Fibroblast of the aortic adventitia (primary cell): Measurements from ENCODE around the gene DRICH1. TPM values are rescaled to one million over a fixed set of nuclear protein-coding genes. Genes with fewer than 3 reads are reported as not detected.

Experiments used
- DNase-seq: peaks from one replicate; pipeline ENCODE4 v3.0.0-alpha.2; 2010; ENCODE audit warnings: low read depth
- H3K4me3 ChIP-seq: 2 replicates; pipeline ENCODE4 v1.5.1; 2011; ENCODE audit warnings: low read depth, mild to moderate bottlenecking, control low read depth, low read length, moderate library complexity
- CTCF ChIP-seq: IDR thresholded peaks from 2 replicates; pipeline ENCODE4 v1.5.1; 2011; ENCODE audit warnings: mild to moderate bottlenecking, low read length, control low read depth, inconsistent platforms; ENCODE audit not compliant: insufficient read depth
- total RNA-seq: library from RNA; depleted of rRNA; stranded (reverse); fragments of >200 nt; gene quantifications from 2 replicates; pipeline ENCODE4 v1.2.3, GENCODE V29; 2012; ENCODE audit warnings: low replicate concordance

Gene DRICH1
- total RNA-seq, 1 donor = 0.09 TPM

- DNase-seq = no peak
- no peak overlapping the region for H3K4me3 ChIP-seq
- no peak for TF ChIP-seq CTCF
Observed at GRCh38 chr22:23591846-23592245, 40.3 kb downstream of the DRICH1 start.

DNA sequence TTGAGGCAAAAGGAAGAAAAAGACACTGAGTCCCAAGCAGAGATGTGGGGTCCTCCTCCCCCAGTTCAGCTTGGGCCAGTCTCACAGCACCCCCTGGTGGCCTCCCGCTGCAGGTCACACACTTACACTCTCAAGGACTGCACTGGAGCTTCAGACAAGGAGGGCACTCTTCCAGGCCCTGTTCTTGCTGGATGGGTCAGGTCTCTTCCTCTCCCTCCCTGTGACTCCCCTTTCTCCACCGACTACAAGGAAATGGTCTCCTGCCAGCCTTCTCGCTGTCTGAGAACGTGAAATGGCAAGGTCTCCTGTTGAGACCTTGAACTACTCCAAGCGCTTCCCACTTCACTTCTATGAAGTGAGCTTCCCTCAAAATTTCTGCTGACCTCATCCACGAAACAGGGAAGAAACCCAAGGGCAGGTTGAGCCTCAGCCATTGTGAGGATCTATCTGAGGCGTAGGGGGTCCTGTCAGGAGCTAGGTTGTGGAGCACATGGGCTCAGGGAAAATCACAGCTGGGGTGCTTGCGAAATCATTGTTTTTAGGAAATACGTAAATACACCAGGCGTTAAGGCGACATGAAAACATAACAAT is 40.8 kb downstream of the DRICH1 start:
- H3K4me3 ChIP-seq = no peak overlapping the region
- TF ChIP-seq CTCF = peak; percentile 89
- peak; percentile 55 for DNase-seq

DNA sequence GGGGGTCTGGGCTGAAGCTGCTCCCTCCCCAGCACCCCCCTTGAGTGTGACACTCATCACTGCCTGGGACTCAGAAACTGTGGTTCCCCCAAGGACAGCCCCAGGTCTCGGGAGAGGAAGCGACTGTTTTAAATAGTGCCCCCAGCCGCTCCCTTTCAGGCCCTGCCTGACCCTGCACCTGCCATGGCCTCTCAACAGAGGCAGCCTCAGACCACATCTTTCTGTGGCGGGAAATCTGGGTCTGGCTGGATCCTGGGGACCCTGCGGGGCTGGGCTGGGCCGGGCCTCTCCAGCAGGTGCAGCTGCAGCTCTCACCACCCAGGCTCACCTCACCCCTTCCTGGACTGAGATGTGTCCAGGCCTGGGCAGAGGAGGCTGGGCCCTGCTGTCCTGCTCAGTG is 48.3 kb downstream of the DRICH1 start:
- TF ChIP-seq CTCF = no peak
- no peak for DNase-seq
- H3K4me3 ChIP-seq = no peak overlapping the region

DNA sequence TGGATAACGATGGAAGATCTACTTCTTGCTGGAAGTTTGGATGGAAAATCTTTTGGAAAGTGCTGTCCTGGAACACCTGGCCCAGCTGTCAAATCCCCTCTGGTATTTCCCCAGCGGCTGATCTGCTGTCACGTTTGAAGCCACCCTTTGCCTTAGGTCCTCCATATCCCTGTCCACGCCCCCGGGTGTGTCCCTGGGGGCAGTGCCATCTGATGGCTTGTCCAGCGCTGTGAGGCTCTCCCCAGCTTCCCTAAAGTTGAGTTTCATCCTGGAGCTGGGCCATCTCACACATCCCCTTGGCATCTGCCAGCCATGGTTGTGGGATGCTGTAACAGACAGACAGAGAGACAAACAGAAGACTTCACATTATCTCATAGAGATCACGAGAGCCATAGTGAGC is 49.0 kb downstream of the DRICH1 start:
- no peak for TF ChIP-seq CTCF

DNA sequence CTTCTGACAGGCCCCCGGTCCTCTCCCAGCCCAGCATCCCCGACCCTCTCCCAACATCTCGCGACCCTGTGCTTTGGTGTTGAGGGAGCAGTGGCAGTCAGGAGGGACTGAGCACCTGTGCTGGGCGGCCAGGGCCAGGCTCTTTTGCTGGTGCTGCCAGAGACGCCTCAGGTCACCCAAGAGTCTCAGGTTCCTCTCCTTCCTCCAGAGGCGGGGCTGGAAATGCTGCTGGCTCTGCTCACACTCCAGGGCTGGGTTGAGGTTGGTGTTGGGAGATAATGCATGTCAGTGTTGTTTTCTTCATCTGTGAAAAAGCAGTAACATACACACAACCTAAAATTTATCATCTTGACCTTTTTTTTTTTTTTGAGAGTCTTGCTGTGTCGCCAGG is 50.9 kb downstream of the DRICH1 start:
- no peak for TF ChIP-seq CTCF
- DNase-seq = no peak

More for the DNA sequence above, 49.0 kb downstream of the DRICH1 start:
- H3K4me3 ChIP-seq = no peak overlapping the region
- no peak for DNase-seq

GRCh38 chr22:23580576-23581259 is 51.4 kb downstream of the DRICH1 start:
- no peak for DNase-seq
- H3K4me3 ChIP-seq = no peak overlapping the region
- no peak for TF ChIP-seq CTCF

More for the DNA sequence above, 50.9 kb downstream of the DRICH1 start:
- H3K4me3 ChIP-seq = no peak overlapping the region
